GM12892 (cell line): Measurements from ENCODE around the gene PGAP2.
A peak's percentile ranks its signal among the peaks of the same experiment; 100 is the strongest.
"Not testable (repeated sequence)": the region's sequence is repeated elsewhere in the genome, so short reads cannot be mapped to it uniquely, and the experiment has no call there.

Experiments
- DNase-seq: peaks from one replicate; pipeline ENCODE4 v3.0.0; 2011; ENCODE audit not compliant: insufficient read length
- FAIRE-seq: peaks from 2 replicates; lab custom pipeline; 2011; peaks lifted over from hg19 to GRCh38; lab: Jason Lieb, UNC
- POLR2A ChIP-seq: IDR thresholded peaks from 2 replicates; pipeline ENCODE4 v1.6.1; 2011; ENCODE audit warnings: low read depth, low read length, control low read depth
- POLR2AphosphoS5 ChIP-seq: IDR thresholded peaks from 2 replicates; pipeline ENCODE4 v1.6.1; 2011; ENCODE audit warnings: low read depth, low read length, control low read depth
- TAF1 ChIP-seq: IDR thresholded peaks from 2 replicates; pipeline ENCODE4 v1.6.1; 2011; ENCODE audit warnings: low read depth, mild to moderate bottlenecking, control low read depth, low read length, borderline replicate concordance

The PGAP2 gene

DNA sequence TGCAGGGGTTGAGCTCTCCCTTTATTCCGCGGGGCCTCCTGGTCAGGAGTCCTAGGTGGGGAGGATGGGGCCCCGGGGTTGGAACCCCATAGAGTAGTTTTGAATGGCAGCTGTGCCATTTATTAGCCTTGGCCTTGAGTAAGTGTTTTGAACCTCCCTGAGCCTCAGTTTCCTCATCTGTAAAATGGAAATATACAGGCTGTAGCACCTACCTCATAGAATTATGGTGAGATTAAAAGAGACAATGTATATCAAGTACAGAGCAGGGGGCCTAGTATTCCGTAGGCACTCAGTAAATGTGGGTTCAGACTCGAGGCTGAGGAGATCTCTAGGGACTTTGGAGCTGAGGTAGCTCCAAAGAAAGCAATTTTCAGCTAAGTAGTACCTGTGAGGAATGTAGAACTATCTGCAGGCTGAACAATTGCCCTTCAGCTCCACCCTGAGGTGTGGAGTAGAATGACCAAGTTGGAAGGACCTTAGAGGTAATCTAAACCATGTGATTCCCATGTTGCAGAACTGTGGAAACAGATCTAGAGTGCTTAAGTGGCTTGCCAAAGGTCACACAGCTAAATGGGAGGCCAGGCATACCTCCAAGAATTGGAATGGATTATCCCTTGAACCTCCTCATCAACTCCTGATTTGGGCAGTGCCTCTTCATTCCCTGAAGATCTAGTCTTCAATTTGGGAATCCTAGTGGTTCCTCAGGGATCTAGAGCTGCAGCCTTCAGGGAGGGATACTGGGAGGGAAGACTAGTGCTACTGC, 682 bp downstream of the PGAP2 start:
- peak; percentile 59 for DNase-seq
- FAIRE-seq = peak; percentile 90
- no peak for TF ChIP-seq POLR2AphosphoS5
- no peak for TF ChIP-seq TAF1
- TF ChIP-seq POLR2A = no peak

DNA sequence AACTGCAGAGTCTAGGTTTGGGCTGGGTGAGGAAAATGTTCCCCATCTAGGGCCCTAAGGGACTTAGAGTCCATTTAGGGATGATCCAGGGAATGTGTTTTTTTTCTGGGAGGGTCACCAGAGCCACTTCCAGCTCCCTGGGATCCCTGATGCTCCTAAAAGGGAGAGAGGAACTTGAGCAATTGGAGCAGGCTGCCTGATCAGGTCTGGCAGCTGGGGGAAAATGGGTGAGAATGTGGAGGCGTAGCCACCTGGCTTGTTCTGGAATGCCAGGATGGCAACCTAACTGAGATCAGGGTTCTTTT, 1.2 kb downstream of the PGAP2 start:
- TF ChIP-seq POLR2AphosphoS5 (no peak), TAF1 (no peak), POLR2A (no peak)
- FAIRE-seq (no peak), DNase-seq (no peak)

DNA sequence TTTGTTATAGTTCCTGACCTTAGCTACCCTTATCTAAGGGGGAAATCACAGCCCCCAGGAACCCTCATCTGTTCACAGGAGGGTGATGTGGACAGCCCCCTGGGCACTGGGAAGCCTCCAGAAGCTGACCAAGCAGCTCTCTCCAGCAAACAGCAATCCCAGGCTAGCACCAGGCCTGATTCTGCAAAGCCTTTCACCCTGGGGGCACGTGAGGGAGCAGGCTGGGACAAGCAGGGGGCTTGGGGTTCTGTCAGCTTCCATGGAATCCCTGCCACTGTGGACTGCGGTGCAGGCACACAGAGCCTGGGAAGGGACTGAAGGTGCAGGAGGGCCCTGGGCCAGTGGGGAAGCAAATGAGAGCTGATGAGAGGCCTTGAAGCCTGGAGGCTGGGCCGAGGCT, 2.1 kb downstream of the PGAP2 start:
- DNase-seq (no peak), FAIRE-seq (no peak)
- TF ChIP-seq POLR2A (no peak), POLR2AphosphoS5 (no peak), TAF1 (no peak)

- TF ChIP-seq POLR2AphosphoS5 (no peak), POLR2A (no peak), TAF1 (no peak)
- DNase-seq (no peak), FAIRE-seq (no peak)
These were observed 2.6 kb downstream of the PGAP2 start for GRCh38 chr11:3810951-3811350.

- not testable (repeated sequence) for FAIRE-seq, DNase-seq
These were observed 6.5 kb downstream of the PGAP2 start for GRCh38 chr11:3814832-3815231.

DNA sequence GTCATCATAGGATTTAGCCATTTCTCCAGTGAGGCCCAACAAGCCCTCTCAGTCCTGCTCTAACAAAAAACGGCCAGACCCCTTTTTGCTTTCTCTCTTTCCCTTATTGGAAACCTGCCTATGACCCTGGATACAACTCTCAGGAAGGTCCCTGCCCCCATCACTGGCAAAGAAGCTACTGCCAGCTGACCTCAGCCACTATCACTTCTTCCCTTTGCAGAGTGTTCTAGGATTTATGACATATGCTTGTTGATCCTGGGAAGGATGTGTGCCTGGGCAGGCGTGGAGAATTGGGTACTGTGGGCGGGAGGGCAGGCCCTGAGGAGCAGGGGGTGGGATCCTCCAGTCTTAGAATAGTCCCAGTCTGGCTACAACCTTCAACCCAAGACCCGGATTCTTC, 7.5 kb downstream of the PGAP2 start:
- DNase-seq (no peak), FAIRE-seq (no peak)
- TF ChIP-seq POLR2AphosphoS5 (no peak), POLR2A (no peak), TAF1 (no peak)

DNA sequence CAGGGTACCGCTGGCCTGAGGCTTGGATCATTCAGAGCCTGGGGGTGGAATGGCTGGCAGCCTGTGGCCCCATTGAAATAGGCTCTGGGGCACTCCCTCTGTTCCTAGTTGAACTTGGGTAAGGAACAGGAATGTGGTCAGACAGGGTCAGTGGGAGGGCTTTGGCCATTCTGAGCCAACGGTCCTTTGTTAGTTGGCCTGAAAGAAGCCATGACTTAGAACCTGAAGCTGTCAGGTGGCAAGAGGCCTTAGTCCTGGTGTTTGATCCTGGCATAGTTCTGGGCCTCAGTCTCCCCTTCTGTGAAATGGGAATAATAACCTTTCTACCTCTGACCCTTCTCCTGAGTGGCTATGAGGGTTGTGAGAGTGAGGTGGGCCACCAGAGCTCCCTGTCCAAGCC, 8.3 kb downstream of the PGAP2 start:
- no peak for TF ChIP-seq POLR2AphosphoS5
- no peak for DNase-seq
- no peak for FAIRE-seq

DNA sequence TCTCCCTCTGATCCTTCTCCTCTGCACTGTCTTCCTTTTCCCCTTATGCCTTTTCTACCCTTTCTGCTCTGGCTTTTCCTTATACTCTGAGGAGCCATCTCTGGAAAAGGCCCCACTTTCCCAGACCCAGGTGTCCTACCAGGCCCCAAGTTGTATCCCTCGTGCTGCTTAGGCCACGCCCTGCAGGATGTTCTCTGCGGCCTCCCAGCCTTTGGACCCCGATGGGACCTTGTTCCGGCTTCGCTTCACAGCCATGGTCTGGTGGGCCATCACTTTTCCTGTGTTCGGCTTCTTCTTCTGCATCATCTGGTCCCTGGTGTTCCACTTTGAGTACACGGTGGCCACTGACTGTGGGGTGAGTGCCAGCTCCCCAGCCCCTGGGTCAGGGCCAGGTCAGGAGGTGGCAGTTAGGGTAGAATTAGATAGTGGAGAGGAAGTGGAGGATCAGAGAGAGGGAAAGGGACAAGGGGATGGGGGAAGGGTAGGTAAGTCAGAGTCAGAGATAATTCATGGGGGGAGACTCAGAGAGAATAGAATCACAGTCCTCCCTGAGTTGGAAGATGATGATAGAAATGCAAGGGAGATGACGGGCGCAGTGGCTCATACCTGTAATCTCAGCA, 8.9 kb downstream of the PGAP2 start:
- no peak for FAIRE-seq
- DNase-seq = no peak
- TF ChIP-seq TAF1 (no peak), POLR2A (no peak), POLR2AphosphoS5 (no peak)

- FAIRE-seq = no peak
- no peak for TF ChIP-seq TAF1
- no peak for TF ChIP-seq POLR2AphosphoS5
- TF ChIP-seq POLR2A = no peak
- no peak for DNase-seq
These were observed 12.6 kb downstream of the PGAP2 start for GRCh38 chr11:3820971-3821370.

DNA sequence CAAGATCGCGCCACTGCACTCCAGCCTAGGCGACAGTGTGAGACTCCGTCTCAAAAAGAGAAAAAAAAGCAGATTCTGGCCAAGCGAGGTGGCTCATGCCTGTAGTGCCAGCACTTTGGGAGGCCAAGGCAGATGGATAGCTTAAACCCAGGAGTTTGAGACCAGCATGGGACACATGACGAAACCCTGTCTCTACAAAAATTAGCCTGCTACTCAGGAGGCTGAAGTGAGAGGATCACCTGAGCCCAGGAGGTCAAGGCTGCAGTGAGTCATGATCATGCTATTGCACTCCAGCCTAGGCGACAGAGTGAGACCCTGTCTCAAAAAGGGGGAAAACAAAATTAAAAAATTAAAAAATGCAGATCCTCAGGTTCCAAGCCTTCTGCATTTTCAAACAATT, 14.0 kb downstream of the PGAP2 start:
- no peak for TF ChIP-seq TAF1
- no peak for TF ChIP-seq POLR2AphosphoS5
- TF ChIP-seq POLR2A = no peak
- FAIRE-seq (no peak), DNase-seq (no peak)

DNA sequence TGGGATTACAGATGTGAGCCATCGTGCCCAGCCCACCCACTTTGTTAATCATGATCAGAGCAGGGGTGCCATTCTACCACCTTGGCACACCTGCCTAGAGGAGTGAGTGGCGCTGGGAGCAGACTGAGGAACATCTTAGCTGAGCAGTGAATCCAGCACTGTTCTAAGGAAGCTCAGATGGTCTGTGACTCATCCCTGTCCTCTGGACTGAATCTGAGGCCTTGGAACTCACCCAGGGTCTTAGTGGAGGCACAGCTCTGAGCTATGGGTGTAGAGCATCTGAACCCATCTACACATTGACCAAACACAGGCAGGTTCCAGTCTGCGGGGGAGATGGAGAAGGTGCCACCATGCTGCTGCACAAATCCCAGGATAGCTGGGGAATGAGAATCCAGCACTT, 14.9 kb downstream of the PGAP2 start:
- no peak for DNase-seq
- FAIRE-seq = no peak
- TF ChIP-seq TAF1 (no peak), POLR2AphosphoS5 (no peak), POLR2A (no peak)

DNA sequence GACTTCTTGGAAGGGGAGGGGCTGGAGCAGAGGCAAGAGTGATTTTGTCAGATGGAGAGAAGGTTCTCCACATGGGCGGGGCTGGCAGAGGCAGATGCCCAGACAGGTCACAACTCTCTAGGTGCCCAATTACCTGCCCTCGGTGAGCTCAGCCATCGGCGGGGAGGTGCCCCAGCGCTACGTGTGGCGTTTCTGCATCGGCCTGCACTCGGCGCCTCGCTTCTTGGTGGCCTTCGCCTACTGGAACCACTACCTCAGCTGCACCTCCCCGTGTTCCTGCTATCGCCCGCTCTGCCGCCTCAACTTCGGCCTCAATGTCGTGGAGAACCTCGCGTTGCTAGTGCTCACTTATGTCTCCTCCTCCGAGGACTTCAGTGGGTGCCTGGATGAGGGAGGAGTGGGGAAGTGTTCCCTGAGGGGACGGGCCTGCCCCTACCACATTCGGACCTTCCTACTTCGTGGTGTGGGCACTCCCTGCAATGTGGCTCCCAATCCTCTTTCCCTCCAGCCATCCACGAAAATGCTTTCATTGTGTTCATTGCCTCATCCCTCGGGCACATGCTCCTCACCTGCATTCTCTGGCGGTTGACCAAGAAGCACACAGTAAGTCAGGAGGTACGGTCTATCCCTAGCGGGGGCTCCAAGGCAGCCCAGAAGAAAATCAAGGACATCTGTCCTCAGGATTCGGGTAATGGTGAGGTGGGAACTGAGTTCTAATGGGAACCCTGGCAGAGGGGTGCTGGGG, 15.6 kb downstream of the PGAP2 start:
- DNase-seq (no peak), FAIRE-seq (peak; percentile 74)
- TF ChIP-seq POLR2A = no peak
- TF ChIP-seq POLR2AphosphoS5 = no peak
- no peak for TF ChIP-seq TAF1
